ENCODE measurements around the gene MED1. TPM values are rescaled to one million over a fixed set of nuclear protein-coding genes. Genes with fewer than 3 reads are reported as not detected.

The MED1 gene
- polyA plus RNA-seq, 3 donors: 5.0 to 9.1 (median 7.6) TPM

DNA sequence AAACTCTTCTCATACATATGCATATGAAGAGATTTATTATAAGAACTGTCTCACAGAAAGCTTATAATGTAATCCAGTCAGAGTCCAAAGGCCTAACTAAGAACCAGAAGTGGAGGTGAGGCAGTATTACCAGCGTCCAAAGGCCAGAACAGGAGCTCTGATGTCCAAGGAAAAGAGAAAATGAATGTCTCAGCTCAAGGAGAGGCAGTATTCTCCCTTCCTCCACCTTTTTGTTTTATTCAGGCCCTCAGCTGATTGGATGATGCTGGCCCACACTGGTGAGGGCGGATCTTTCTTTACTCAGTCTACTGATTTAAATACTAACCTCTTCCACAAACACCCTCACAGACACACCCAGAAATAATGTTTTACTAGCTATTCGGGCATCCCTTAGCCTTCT is 93.1 kb downstream of the MED1 start:
- Histone ChIP-seq H3K4me2 (replicated peaks; ENCODE audit: extremely low read depth, low read length, poor library complexity, severe bottlenecking) (no peak overlapping the region), H3K9me3 (replicated peaks in 1 of 2; ENCODE audit: control insufficient read depth in 1 of 2, insufficient read depth in 1 of 2, low read length in 2 of 2) (no peaks in the 10 kb centered on the region), H3K27me3 (ENCODE audit: control insufficient read depth in 2 of 2, insufficient read depth in 2 of 2, low read length in 2 of 2) (no peaks in the 10 kb centered on the region), H3K4me1 (ENCODE audit: control insufficient read depth in 1 of 2, insufficient read depth in 2 of 2, low read length in 2 of 2) (peaks cover 35 to 38% of the 10 kb centered on the region in 2 donors), H4K20me1 (ENCODE audit: insufficient read depth, low read length) (no peaks in the 10 kb centered on the region), H3K4me3 (replicated peaks in 1 of 3; ENCODE audit: low read depth in 2 of 3, low read length in 3 of 3) (no peak overlapping the region), H3K27ac (ENCODE audit: low read depth in 1 of 2, low read length in 2 of 2) (peak overlapping the region; percentile 9 to 49), H3K36me3 (replicated peaks in 1 of 2; ENCODE audit: control insufficient read depth in 1 of 2, insufficient read depth in 2 of 2, low read length in 2 of 2) (no peaks in the 10 kb centered on the region), H2AFZ (ENCODE audit: insufficient read depth, low read depth, low read length, poor library complexity, severe bottlenecking) (no peak overlapping the region), H3K79me2 (ENCODE audit: insufficient read depth, low read length) (peaks cover 46% of the 10 kb centered on the region), H3K9ac (ENCODE audit: insufficient read depth, low read length, poor library complexity, severe bottlenecking) (no peak overlapping the region)
- H3K4me1 Mint-ChIP-seq: peaks cover 41% of the 10 kb centered on the region
- peak overlapping the region in 4 of 7 donors; percentile 18 to 78 (median 44) for H3K27ac Mint-ChIP-seq
- no peak for DNase-seq
- WGBS (ENCODE audit: insufficient coverage): no CpG with 5 or more reads among the region's 3 CpGs
- H3K36me3 Mint-ChIP-seq: no peaks in the 10 kb centered on the region
- H3K4me3 Mint-ChIP-seq: no peak overlapping the region
- no peaks in the 10 kb centered on the region for H3K27me3 Mint-ChIP-seq (ENCODE audit: low read depth in 3 of 3)
- TF ChIP-seq, protein P1, sequence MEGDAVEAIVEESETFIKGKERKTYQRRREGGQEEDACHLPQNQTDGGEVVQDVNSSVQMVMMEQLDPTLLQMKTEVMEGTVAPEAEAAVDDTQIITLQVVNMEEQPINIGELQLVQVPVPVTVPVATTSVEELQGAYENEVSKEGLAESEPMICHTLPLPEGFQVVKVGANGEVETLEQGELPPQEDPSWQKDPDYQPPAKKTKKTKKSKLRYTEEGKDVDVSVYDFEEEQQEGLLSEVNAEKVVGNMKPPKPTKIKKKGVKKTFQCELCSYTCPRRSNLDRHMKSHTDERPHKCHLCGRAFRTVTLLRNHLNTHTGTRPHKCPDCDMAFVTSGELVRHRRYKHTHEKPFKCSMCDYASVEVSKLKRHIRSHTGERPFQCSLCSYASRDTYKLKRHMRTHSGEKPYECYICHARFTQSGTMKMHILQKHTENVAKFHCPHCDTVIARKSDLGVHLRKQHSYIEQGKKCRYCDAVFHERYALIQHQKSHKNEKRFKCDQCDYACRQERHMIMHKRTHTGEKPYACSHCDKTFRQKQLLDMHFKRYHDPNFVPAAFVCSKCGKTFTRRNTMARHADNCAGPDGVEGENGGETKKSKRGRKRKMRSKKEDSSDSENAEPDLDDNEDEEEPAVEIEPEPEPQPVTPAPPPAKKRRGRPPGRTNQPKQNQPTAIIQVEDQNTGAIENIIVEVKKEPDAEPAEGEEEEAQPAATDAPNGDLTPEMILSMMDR (IDR thresholded peaks at IDR 0.05): no peak
- H3K9me3 Mint-ChIP-seq: peaks cover 0 to 2% (median 0%) of the 10 kb centered on the region in 7 donors
- intact Hi-C loops (cut with micrococcal nuclease): no loop called here

GRCh38 chr17:39357488-39357887 is 93.6 kb downstream of the MED1 start:
- Histone ChIP-seq H3K9ac (ENCODE audit: insufficient read depth, low read length, poor library complexity, severe bottlenecking) (no peak overlapping the region), H3K27ac (ENCODE audit: low read depth in 1 of 2, low read length in 2 of 2) (peak overlapping the region in 1 of 2 donors; percentile 49), H3K79me2 (ENCODE audit: insufficient read depth, low read length) (peaks cover 41% of the 10 kb centered on the region), H3K4me1 (ENCODE audit: control insufficient read depth in 1 of 2, insufficient read depth in 2 of 2, low read length in 2 of 2) (peaks cover 31 to 37% of the 10 kb centered on the region in 2 donors), H2AFZ (ENCODE audit: insufficient read depth, low read depth, low read length, poor library complexity, severe bottlenecking) (no peak overlapping the region), H3K27me3 (ENCODE audit: control insufficient read depth in 2 of 2, insufficient read depth in 2 of 2, low read length in 2 of 2) (no peaks in the 10 kb centered on the region), H3K4me2 (replicated peaks; ENCODE audit: extremely low read depth, low read length, poor library complexity, severe bottlenecking) (no peak overlapping the region), H3K9me3 (replicated peaks in 1 of 2; ENCODE audit: control insufficient read depth in 1 of 2, insufficient read depth in 1 of 2, low read length in 2 of 2) (no peaks in the 10 kb centered on the region), H3K36me3 (replicated peaks in 1 of 2; ENCODE audit: control insufficient read depth in 1 of 2, insufficient read depth in 2 of 2, low read length in 2 of 2) (no peaks in the 10 kb centered on the region), H4K20me1 (ENCODE audit: insufficient read depth, low read length) (no peaks in the 10 kb centered on the region), H3K4me3 (replicated peaks in 1 of 3; ENCODE audit: low read depth in 2 of 3, low read length in 3 of 3) (no peak overlapping the region)
- H3K4me1 Mint-ChIP-seq: peaks cover 44% of the 10 kb centered on the region
- H3K36me3 Mint-ChIP-seq: no peaks in the 10 kb centered on the region
- intact Hi-C loops (cut with micrococcal nuclease): no loop called here
- WGBS (ENCODE audit: insufficient coverage): 96% methylated on average over 4 of the region's 8 CpGs
- peaks cover 0 to 2% (median 0%) of the 10 kb centered on the region in 7 donors for H3K9me3 Mint-ChIP-seq
- no peak for DNase-seq
- no peak overlapping the region for H3K4me3 Mint-ChIP-seq
- H3K27ac Mint-ChIP-seq: peak overlapping the region in 3 of 7 donors; percentile 10 to 78 (median 47)
- no peaks in the 10 kb centered on the region for H3K27me3 Mint-ChIP-seq (ENCODE audit: low read depth in 3 of 3)
- TF ChIP-seq, protein P1 (IDR thresholded peaks at IDR 0.05): no peak

Other genes with a start within 250 kb of the MED1 start
- gene STAC2, start 225.3 kb downstream of the MED1 start, polyA plus RNA-seq: not detected
- gene FBXL20, start 49.6 kb downstream of the MED1 start, polyA plus RNA-seq: 1 to 10 TPM; 4.0 to 7.7 (median 4.7) TPM
- 10 to 100 TPM in 1 of 3 donors, 1 to 10 TPM in 1, under 1 TPM in 1; 0.62 to 21.9 (median 1.3) TPM for gene CDK12, start 10.2 kb upstream of the MED1 start, polyA plus RNA-seq
- not detected for gene NEUROD2, start 156.7 kb upstream of the MED1 start, polyA plus RNA-seq
- under 1 TPM in 1 of 3 donors, not detected in 2; 0.05 TPM for gene PPP1R1B, start 175.7 kb upstream of the MED1 start, polyA plus RNA-seq
- 100 to 1,000 TPM in 1 of 3 donors, 10 to 100 TPM in 2; 35.1 to 114 (median 45.3) TPM for gene STARD3, start 185.9 kb upstream of the MED1 start, polyA plus RNA-seq
- gene TCAP, start 214.1 kb upstream of the MED1 start, polyA plus RNA-seq: 1 to 10 TPM in 1 of 3 donors, not detected in 2; 1.3 TPM
- not detected for gene PNMT, start 217.2 kb upstream of the MED1 start, polyA plus RNA-seq
- 10 to 100 TPM in 1 of 3 donors, 1 to 10 TPM in 2; 8.3 to 19.3 (median 9.2) TPM for gene PGAP3, start 236.8 kb upstream of the MED1 start, polyA plus RNA-seq
- gene ERBB2, start 248.8 kb upstream of the MED1 start, polyA plus RNA-seq: under 1 TPM in 2 of 3 donors, not detected in 1; 0.17 to 0.73 TPM

Measured in CD14-positive monocyte (primary cell).